ENCODE data around the gene PTGDS. TPM values are rescaled to one million over a fixed set of nuclear protein-coding genes. Genes with fewer than 3 reads are reported as not detected.

The PTGDS gene
- total and polyA plus RNA-seq, 9 of the 15 experiments (the other 6 are each of a cell fraction or from before 2014, with no cell fraction given) = 0.46 to 7.1 (median 2.0) TPM

- TF ChIP-seq, protein P1, sequence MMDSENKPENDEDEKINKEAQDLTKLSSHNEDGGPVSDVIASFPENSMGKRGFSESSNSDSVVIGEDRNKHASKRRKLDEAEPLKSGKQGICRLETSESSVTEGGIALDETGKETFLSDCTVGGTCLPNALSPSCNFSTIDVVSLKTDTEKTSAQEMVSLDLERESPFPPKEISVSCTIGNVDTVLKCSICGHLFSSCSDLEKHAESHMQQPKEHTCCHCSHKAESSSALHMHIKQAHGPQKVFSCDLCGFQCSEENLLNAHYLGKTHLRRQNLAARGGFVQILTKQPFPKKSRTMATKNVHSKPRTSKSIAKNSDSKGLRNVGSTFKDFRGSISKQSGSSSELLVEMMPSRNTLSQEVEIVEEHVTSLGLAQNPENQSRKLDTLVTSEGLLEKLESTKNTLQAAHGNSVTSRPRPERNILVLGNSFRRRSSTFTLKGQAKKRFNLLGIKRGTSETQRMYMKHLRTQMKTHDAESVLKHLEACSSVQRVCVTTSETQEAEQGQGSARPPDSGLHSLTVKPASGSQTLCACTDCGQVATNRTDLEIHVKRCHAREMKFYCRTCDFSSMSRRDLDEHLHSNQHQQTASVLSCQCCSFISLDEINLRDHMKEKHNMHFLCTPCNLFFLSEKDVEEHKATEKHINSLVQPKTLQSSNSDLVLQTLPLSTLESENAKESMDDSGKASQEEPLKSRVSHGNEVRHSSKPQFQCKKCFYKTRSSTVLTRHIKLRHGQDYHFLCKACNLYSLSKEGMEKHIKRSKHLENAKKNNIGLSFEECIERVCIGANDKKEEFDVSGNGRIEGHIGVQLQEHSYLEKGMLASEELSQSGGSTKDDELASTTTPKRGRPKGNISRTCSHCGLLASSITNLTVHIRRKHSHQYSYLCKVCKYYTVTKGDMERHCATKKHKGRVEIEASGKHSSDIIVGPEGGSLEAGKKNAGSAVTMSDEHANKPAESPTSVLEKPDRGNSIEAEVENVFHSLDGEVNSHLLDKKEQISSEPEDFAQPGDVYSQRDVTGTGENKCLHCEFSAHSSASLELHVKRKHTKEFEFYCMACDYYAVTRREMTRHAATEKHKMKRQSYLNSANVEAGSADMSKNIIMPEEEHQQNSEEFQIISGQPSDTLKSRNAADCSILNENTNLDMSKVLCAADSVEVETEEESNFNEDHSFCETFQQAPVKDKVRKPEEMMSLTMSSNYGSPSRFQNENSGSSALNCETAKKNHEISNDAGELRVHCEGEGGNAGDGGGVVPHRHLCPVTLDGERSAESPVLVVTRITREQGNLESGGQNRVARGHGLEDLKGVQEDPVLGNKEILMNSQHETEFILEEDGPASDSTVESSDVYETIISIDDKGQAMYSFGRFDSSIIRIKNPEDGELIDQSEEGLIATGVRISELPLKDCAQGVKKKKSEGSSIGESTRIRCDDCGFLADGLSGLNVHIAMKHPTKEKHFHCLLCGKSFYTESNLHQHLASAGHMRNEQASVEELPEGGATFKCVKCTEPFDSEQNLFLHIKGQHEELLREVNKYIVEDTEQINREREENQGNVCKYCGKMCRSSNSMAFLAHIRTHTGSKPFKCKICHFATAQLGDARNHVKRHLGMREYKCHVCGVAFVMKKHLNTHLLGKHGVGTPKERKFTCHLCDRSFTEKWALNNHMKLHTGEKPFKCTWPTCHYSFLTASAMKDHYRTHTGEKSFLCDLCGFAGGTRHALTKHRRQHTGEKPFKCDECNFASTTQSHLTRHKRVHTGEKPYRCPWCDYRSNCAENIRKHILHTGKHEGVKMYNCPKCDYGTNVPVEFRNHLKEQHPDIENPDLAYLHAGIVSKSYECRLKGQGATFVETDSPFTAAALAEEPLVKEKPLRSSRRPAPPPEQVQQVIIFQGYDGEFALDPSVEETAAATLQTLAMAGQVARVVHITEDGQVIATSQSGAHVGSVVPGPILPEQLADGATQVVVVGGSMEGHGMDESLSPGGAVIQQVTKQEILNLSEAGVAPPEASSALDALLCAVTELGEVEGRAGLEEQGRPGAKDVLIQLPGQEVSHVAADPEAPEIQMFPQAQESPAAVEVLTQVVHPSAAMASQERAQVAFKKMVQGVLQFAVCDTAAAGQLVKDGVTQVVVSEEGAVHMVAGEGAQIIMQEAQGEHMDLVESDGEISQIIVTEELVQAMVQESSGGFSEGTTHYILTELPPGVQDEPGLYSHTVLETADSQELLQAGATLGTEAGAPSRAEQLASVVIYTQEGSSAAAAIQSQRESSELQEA (IDR thresholded peaks at IDR 0.05; ENCODE audit: low read depth) = no peak
- no peak for TF ChIP-seq POLR2AphosphoS5 (IDR thresholded peaks at IDR 0.05; ENCODE audit: control insufficient read depth, insufficient read depth, low read depth, low read length)
- TF ChIP-seq ARID3A (IDR thresholded peaks at IDR 0.05; ENCODE audit: borderline replicate concordance, low read depth, low read length) = no peak
- no peak; the same call in 1 of the 2 replicates for TF ChIP-seq CHD2 (IDR thresholded peaks at IDR 0.05; ENCODE audit: low read depth, low read length)
- no peak for TF ChIP-seq PHB2 (IDR thresholded peaks at IDR 0.05; ENCODE audit: low read depth)
- TF ChIP-seq, protein P2, sequence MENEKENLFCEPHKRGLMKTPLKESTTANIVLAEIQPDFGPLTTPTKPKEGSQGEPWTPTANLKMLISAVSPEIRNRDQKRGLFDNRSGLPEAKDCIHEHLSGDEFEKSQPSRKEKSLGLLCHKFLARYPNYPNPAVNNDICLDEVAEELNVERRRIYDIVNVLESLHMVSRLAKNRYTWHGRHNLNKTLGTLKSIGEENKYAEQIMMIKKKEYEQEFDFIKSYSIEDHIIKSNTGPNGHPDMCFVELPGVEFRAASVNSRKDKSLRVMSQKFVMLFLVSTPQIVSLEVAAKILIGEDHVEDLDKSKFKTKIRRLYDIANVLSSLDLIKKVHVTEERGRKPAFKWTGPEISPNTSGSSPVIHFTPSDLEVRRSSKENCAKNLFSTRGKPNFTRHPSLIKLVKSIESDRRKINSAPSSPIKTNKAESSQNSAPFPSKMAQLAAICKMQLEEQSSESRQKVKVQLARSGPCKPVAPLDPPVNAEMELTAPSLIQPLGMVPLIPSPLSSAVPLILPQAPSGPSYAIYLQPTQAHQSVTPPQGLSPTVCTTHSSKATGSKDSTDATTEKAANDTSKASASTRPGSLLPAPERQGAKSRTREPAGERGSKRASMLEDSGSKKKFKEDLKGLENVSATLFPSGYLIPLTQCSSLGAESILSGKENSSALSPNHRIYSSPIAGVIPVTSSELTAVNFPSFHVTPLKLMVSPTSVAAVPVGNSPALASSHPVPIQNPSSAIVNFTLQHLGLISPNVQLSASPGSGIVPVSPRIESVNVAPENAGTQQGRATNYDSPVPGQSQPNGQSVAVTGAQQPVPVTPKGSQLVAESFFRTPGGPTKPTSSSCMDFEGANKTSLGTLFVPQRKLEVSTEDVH (IDR thresholded peaks at IDR 0.05; ENCODE audit: low read depth, partially characterized antibody) = peak; percentile 45
- TF ChIP-seq, protein P3, sequence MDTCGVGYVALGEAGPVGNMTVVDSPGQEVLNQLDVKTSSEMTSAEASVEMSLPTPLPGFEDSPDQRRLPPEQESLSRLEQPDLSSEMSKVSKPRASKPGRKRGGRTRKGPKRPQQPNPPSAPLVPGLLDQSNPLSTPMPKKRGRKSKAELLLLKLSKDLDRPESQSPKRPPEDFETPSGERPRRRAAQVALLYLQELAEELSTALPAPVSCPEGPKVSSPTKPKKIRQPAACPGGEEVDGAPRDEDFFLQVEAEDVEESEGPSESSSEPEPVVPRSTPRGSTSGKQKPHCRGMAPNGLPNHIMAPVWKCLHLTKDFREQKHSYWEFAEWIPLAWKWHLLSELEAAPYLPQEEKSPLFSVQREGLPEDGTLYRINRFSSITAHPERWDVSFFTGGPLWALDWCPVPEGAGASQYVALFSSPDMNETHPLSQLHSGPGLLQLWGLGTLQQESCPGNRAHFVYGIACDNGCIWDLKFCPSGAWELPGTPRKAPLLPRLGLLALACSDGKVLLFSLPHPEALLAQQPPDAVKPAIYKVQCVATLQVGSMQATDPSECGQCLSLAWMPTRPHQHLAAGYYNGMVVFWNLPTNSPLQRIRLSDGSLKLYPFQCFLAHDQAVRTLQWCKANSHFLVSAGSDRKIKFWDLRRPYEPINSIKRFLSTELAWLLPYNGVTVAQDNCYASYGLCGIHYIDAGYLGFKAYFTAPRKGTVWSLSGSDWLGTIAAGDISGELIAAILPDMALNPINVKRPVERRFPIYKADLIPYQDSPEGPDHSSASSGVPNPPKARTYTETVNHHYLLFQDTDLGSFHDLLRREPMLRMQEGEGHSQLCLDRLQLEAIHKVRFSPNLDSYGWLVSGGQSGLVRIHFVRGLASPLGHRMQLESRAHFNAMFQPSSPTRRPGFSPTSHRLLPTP (IDR thresholded peaks at IDR 0.05; ENCODE audit: borderline replicate concordance, extremely low read depth, insufficient read length) = peak; percentile 94
- peak; percentile 81 for TF ChIP-seq BCOR (IDR thresholded peaks at IDR 0.05)
- peak; percentile 100 for TF ChIP-seq KLF1 (tag; IDR thresholded peaks at IDR 0.05)
- TF ChIP-seq GATAD2A (IDR thresholded peaks at IDR 0.05) = 0 out of 2 replicates have a peak, but pooled peaks have one; percentile 38
These were observed 32.6 kb upstream of the PTGDS start, which contains the start of the genes C8G and FBXW5 (continued) for GRCh38 chr9:136944519-136945332.
